ENCODE measurements around the gene IFT80.
A peak's percentile ranks its signal among the peaks of the same experiment; 100 is the strongest.

IFT80 gene

GRCh38 chr3:160399125-160400029 is at the start of gene IFT80, which contains the start of gene SMC4:
IFT80 (minus strand) TSS chr3:160399225; CDS start chr3:160384600, 14,625 bp downstream.
SMC4 (plus strand) TSS chr3:160399650; CDS start chr3:160400827, 1,177 bp downstream.
- peak; percentile 99 for DNase-seq

- DNase-seq: no peak
Observed at GRCh38 chr3:160447544-160447943, 48.5 kb upstream of the IFT80 start.

GRCh38 chr3:160446522-160447056 is 47.6 kb upstream of the IFT80 start:
- no peak for DNase-seq

- DNase-seq: no peak
Observed at GRCh38 chr3:160445854-160446253, 46.8 kb upstream of the IFT80 start.

- DNase-seq: no peak
Observed at GRCh38 chr3:160444411-160444810, 45.4 kb upstream of the IFT80 start.

GRCh38 chr3:160440687-160441086 is 41.7 kb upstream of the IFT80 start:
- DNase-seq: no peak

GRCh38 chr3:160437083-160437455 is 38.0 kb upstream of the IFT80 start:
- no peak for DNase-seq

GRCh38 chr3:160435747-160436146 is 36.7 kb upstream of the IFT80 start:
- DNase-seq: no peak

GRCh38 chr3:160435095-160435494 is 36.1 kb upstream of the IFT80 start:
- no peak for DNase-seq

GRCh38 chr3:160434071-160434470 is 35.0 kb upstream of the IFT80 start:
- no peak for DNase-seq

GRCh38 chr3:160427832-160428424 is 28.9 kb upstream of the IFT80 start:
- no peak for DNase-seq

GRCh38 chr3:160417311-160417710 is 18.3 kb upstream of the IFT80 start:
- no peak for DNase-seq

- peak; percentile 83 for DNase-seq
Observed at GRCh38 chr3:160413613-160414248, 14.7 kb upstream of the IFT80 start.

- no peak for DNase-seq
Observed at GRCh38 chr3:160412477-160412876, 13.5 kb upstream of the IFT80 start.

GRCh38 chr3:160409812-160410610 is 11.0 kb upstream of the IFT80 start:
- DNase-seq: no peak

GRCh38 chr3:160403796-160404470 is 4.9 kb upstream of the IFT80 start:
- no peak for DNase-seq

GRCh38 chr3:160403028-160403545 is 4.1 kb upstream of the IFT80 start:
- DNase-seq: peak; percentile 62

GRCh38 chr3:160402221-160403027 is 3.4 kb upstream of the IFT80 start:
- no peak for DNase-seq

GRCh38 chr3:160401291-160402095 is 2.5 kb upstream of the IFT80 start:
- DNase-seq: peak; percentile 49

GRCh38 chr3:160400702-160401150 is 1.7 kb upstream of the IFT80 start:
- peak; percentile 32 for DNase-seq

Measured in NCI-H1105 treated with DMSO at 0.1 percent for 48 hours (cell line).